Measurements from ENCODE around the gene ADD3.
"Not testable (repeated sequence)": the region's sequence is repeated elsewhere in the genome, so short reads cannot be mapped to it uniquely, and the experiment has no call there.

The ADD3 gene

DNA sequence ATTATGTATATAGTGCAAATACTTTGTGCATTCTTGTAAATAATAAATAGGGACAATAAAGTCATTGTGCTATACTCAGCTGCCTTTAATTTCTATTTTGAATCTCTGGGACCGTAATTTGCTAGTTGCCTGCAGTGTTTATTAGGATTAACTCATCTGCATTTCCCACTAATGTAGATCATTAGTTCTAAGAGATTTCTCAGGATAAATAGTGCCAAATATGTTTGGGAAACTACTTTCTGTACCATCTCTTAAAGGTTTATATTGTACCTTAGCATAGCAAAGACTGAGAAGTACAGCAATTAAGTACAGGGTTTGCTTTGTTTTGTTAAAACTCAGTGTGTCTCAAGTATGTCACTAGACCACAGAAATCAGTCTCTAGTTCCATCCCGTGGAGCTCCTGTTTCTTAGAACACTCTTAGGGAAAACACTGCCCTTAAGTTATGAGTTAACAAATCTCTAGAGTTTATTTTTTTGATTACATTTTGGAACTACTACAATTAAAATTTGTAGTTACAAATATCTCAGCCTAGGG lies 26.0 kb downstream of the ADD3 start:
- no peak for DNase-seq (ENCODE audit: low spot score)

DNA sequence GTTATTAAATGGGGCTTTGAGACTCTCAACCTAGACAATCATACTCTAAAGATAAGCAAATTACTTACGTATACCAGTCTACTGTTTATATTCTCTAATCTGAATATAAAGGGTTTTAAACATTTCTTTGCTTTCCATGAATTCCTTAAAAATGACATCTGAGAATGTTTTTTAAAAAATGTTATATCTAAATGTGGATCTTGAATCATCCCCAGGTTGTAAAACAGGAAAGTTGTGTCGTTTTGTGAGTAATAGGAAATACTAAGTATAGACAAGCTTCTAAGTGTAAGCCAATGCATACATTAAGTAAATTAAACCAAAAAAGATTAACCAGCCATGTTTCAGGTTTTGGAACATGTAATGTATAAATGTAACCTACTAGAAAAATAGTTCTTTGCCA lies 26.8 kb downstream of the ADD3 start:
- no peak for DNase-seq (ENCODE audit: low spot score)

DNA sequence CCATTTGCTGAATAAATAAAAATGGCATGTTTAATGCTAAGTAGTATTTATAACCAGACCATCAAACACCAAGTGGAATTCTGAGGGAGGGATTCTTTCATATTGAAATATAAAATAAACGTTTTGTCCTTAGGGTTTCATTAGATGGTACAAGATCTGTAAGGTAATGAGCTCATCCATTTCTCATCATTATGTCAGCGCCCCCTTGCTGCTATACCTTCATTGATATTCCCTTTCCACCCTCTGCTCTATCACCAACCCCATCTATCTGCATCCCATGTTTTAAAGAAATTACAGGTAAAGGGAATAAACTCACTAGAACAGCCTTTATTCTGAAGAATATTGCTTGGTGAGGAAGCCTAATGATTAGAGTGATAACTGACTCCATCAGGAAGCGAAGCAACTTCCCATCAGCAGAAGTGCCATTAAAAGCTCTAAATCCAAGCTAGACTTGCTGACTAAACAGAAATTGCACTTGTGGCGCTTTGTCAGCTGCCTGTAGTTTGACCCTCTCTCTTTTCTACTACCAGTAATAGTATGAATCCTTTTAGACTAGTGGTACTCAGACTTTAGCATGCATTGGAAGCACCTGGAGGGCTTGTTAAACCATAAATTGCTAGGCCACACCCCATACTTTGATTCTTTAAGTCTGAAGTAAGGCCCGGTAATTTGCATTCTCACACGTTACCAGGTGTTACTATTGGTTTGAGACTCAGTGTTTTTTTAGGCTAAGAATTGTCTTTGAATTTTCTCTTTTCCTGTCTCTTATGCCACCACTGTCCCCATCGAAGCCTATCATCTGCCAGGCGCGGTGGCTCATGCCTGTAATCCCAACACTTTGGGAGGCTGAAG lies 27.5 kb downstream of the ADD3 start:
- no peak for DNase-seq (ENCODE audit: low spot score)

DNA sequence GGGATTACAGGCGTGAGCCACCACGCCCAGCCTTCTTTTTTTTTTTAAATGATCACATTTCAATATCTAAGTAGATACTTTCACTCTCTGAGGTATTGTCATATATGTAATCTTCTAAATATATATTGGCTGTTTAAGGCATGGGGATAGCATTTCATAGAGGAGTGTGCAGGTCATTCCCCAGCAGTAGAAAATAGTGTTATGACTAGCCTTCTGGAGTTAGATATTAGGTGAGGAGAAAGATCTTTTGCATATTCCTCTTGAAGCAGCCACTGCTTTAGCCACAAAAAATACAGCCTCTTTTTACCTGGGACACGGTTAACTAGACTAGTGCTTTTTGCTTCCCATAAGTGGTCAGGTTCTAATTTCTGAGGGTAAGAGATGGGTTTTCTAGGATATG lies 28.9 kb downstream of the ADD3 start:
- no peak for DNase-seq (ENCODE audit: low spot score)

DNA sequence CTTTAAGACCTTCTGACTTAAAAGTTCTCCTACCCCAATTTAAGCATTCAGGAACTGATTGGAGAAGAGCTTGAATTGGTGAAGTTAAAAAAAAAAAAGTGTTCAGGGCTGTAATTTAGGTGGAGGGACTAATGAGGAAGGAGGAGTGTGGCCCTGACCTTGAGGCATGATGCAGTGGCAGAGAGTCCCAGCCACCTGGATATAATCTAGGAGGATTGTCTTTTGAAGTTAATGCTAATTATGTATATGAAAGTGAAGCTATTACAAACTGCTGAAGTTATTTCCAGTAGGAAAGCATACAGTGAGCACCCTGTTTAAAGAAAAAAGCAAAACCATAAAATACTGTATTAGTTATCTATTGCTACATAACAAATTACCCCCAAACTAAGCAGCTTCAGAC lies 31.5 kb downstream of the ADD3 start:
- DNase-seq (ENCODE audit: low spot score): no peak

DNA sequence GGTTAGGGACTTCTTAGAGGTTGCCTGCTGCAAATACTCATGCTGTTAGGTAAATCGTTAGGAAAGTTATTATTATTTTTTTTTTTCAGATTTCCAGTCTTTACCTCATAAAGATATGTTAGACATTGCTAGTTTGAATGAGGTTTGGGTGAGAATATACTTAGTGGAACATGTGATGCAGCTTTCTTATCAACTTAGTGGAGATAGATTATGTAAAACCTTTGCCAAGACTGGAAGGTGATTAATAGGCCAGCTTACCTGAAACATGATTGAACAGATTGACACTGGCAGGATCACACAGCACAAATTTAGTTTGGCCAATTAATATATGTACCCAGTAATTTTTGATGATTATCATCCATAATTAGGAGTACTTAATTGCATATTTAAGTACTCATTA lies 32.3 kb downstream of the ADD3 start:
- DNase-seq (ENCODE audit: low spot score): no peak

DNA sequence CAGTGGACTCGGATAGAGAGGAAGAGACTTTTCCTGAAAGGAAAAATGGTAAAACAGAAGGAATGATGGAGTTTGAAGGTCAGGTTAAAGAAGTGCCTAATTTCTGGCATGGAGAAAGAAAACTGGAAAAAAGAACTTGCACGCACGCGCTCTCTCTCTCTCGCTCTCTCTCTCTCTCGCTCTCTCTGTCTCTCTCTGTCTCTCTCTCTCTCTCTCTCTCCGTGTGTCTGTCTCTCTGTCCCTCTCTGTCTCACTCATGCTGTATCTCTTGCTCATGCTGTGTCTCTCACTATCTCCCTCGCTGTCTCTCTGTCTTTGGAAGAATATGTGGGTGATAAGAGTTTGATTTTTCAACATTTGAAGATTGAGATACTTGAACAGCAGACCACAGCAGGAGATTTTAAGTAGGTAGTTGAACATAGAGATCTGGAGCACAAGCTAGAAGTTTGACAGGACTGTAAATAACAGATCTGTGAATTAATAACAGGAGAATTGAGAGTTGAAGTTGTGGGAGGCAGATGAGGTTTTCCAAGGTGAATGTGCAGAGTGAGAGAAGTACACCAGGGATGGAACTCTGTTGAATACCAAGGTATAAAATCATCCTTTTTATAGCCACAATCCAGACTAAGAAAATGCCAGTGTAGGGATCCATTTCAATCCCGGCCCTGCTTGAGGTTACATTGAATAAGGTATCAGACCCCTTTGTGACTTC lies 33.1 kb downstream of the ADD3 start:
- DNase-seq (ENCODE audit: low spot score): no peak

DNA sequence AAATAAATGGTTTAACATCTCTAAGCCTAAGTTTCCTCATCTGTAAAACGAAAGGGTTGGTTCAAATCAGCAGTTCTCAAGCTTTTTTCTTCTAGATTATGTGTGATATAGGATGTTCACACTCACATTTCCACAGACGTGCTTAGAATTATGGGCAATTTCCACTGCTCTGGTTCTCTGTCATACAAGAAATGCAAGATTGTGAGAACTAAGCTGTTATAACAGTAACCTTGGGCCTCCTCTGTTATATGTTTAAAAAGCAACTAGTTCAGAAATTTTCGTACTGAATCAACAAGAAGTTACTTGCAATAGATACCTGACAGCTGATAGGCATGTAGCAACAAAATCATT lies 33.7 kb downstream of the ADD3 start:
- no peak for DNase-seq (ENCODE audit: low spot score)

DNA sequence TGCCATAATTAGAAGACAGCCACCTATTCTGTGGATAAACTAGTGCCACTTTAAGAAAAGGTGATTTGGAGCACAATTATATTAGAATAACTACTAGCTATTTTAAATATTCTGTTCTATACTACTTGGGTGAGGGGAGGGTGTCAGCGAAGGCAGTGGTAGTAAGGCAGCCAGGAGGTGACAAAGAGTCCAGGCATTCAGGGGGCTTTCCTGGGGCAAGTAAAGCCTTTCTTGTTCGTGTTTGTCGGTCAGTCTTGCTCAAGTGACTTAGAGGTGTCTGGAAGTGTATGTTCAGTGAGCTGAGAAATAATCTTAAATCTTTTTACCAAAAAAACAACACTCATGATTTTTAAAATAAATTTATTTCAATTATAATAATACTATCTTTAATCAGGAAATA lies 34.4 kb downstream of the ADD3 start:
- no peak for DNase-seq (ENCODE audit: low spot score)

DNA sequence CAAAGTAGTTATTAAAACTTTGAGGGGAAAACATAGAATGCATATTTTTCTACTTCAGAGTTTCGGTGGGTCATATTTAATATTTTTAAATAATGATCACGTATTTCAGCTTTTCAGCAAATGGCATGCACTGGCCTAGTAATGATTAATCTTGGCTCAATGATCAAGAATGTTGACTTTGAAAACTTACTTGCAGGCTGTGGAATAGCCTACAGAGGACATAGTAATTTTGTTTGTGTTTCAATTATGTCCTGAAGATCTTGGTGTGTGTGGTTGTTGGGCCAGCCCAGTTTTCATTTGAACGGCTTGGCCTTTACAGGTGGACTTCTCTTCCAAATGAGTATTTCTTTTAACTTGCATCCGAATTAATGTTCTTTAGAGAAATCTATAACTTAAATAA lies 35.1 kb downstream of the ADD3 start:
- DNase-seq (ENCODE audit: low spot score): no peak

DNA sequence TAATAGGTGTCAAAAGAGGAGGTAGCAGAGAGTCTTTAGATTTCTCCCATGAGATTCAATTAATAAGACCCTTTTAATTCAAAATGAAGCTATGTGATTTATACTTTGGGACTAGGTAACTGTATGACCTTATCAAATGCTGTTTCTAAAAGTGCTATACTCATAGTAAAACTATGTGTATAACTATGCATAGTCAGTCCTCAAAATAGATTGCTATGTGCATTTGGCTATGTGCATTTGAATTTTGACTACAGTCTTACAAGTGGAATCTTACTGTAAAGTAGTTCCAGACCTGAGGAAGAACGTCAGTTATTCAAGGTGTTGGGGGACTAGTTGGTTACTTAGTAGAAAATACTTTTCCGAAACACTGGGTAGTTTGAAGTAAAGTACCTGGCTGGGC lies 36.9 kb downstream of the ADD3 start:
- no peak for DNase-seq (ENCODE audit: low spot score)

DNA sequence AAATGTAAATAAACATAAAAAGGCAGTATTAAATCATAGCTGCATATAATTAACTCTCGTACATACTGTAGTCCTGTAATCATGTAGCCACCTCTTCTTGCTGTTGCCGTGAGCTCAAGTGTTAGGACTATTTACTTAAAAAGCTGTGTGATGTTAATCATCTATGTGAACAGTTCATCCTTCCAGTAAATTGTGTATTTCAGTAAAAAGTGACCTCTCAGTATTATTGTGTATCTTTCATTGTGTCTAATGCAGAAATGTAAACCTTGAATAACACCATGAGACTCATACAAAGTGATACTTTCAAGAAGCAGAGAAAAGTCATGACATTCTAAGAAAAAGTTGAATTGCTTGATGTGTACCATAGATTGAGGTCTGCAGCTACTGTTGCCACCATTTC lies 38.0 kb downstream of the ADD3 start:
- DNase-seq (ENCODE audit: low spot score): no peak

DNA sequence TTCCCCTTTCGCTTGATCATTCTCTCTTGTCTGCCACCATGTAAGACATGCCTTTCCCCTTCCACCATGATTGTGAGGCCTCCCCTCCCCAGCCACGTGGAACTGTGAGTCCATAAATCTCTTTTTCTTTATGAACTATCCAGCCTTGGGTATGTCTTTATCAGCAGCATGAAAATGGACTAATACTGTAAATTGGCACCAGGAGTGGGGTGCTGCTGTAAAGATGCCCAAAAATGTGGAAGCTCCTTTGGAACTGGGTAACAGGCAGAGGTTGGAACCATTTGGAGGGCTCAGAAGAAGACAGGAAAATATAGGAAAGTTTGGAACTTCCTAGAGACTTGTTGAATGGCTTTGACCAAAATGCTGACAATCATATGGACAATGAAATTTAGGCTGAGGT lies 40.4 kb downstream of the ADD3 start:
- not testable (repeated sequence) for DNase-seq (ENCODE audit: low spot score)

DNA sequence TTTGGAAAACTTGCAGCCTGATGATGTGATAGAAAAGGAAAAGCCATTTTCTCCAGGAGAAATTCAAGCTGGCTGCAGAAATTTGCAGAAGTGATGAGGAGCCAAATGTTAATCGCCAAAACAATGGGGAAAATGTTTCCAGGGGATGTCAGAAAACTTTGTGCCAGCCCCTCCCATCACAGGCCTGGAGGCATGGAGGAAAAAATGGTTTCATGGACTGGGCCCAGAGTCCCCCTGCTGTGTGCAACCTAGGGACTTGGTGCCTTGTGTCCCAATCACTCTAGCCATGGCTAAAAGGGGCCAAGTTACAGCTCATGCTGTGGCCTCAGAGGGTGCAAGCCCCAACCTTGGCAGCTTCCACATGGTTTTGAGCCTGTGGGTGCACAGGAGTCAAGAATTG lies 41.0 kb downstream of the ADD3 start:
- DNase-seq (ENCODE audit: low spot score): no peak

DNA sequence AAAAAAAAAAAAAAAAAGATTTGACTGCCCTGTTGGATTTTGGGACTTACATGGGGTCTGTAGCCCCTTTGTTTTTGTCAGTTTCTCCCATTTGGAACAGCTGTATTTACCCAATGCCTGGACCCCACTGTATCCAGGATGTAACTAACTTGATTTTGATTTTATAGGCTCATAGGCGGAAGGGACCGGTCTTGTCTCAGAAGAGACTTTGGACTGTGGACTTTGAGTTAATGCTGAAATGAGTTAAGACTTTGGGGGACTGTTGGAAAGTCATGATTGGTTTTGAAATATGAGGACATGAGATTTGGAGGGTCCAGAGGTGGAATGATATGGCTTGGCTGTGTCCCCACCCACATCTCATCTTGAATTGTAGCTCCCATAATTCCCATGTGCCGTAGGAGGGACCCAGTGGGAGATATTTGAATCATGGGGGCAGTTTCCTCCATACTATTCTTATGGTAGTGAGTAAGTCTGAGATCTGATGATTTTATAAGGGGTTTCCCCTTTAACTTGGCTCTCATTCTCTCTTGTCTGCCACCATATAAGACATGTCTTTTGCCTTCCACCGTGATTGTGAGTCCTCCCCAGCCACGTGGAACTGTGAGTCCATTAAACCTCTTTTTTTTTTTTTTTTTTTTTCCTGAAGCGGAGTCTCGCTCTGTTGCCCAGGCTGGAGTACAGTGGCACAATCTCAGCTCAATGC lies 42.3 kb downstream of the ADD3 start:
- DNase-seq (ENCODE audit: low spot score): not testable (repeated sequence)

DNA sequence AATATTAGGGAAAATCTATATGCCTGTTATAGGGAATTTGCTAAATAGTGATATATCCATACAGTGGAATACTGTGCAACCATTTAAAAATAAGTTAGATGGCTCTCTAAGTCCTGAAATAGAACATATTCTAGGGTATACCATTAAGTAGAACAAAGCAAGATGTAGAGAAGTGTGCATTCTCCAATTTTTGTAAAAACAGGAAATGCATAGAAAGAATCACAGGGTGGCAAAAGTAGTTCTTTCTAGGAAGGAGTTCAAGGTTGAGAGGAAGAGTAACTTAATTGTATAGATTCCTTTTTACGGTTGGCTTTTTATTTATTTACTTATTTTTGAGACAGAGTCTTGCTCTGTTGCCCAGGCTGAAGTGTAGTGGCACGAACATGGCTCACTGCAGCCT lies 43.7 kb downstream of the ADD3 start:
- no peak for DNase-seq (ENCODE audit: low spot score)

DNA sequence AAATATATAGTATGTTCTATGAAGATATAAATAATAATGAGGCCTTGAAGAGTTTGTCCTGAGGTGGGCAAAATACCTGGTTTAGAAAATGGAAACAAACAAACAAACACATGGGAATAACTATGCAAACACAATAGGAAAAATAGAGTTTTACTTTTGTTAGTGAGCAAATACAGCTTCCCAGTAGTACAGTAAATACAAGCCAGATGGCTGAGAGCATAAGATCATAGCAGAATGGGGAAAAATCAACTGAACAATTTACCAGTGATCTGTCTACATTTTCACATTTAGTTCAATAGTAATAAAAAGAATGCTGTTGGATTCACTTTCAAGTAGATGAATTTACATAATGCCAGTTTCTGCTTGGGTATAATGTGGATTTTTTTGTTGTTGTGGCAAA lies 45.1 kb downstream of the ADD3 start:
- no peak for DNase-seq (ENCODE audit: low spot score)

DNA sequence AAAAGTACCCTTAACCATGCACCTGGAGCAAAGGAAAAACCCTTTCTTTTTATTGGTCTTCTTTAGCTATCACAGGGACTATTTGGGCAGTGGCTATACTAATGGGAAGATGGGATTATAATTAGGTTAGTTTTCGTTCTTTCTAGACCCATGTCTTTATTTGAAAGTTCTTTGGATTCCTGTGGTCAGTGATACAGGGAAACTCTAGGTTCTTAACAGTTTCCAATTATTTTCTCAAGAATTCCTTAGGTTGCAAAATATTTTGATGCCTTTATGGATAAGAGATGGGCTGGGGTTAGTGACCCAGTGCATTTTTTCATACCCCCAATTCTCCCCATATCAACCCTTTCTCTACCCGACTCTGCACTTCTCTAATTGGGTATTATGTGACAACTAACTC lies 49.0 kb downstream of the ADD3 start:
- no peak for DNase-seq (ENCODE audit: low spot score)

DNA sequence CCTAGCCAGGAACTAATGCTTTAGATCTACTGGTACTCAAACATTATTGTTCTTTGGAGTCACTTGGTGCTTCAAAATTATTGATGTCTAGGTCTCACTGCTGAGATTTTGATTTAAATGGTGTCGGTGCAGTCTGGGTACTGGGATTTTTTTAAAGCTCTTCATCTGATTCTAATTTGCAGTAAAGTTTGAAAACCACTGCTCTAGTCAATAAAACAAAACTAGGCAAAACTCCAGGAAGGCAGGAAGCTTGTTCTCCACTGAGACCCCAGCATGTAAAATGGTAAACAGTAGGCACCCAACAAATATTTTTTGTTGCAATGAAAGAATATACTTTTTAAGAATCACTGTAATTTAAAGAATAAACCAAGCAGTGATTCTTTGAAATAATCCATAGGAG lies 49.7 kb downstream of the ADD3 start:
- no peak for DNase-seq (ENCODE audit: low spot score)

DNA sequence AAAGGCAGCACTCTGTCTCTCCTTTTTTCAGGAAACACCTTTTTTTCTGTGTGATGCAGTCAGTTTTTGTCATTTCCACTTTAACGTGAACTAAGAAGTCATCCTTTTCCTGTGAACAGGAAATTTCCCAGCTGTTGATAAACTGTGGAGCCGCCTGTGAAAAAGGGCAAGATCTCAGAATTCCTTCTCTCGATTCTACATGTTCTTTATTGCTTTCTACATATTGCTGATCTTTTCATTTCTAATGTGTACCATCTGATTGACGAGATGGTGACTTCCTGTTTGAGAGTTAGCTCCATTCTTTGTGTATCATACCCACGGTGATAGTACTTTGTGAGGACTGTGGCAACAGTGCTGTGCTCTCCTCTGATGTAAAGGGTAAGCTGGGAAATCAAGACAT lies 50.4 kb downstream of the ADD3 start:
- DNase-seq (ENCODE audit: low spot score): no peak

DNA sequence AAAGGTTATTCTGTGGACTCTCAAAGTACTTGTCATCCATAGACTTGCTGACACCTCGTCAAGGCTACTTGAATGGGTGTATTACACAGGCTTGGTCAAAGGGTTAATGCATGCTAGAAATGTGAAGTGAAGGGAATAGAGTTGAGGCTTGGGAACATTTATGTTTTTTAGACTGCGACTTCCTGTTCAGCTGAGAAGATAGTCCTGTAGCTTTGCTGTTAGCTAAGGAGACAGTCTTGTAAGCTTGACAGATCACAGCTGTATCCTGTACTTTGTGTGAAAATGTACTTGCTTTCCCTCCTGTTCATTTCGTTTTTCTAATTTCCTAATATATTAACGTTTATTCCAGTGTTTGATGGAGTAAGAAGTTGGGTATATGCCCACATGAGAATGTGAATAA lies 52.1 kb downstream of the ADD3 start:
- DNase-seq (ENCODE audit: low spot score): no peak

DNA sequence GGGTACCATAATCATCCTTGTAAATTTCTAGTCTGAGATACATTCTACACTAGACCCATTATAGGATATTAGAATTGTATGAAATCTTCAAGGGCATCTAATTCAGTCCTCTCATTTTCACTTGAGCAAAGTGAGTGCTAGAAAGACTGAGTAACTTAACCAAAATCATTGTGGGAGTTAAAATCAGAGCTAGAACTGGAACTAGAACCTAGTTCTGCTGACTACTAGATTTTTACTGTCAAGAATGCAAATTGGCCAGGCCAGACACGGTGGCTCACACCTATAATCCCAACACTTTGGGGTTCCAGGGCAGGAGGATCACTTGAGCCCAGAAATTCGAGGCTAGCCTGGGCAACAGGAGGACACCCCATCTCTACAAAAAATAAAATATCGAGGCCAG lies 53.9 kb downstream of the ADD3 start:
- DNase-seq (ENCODE audit: low spot score): no peak

DNA sequence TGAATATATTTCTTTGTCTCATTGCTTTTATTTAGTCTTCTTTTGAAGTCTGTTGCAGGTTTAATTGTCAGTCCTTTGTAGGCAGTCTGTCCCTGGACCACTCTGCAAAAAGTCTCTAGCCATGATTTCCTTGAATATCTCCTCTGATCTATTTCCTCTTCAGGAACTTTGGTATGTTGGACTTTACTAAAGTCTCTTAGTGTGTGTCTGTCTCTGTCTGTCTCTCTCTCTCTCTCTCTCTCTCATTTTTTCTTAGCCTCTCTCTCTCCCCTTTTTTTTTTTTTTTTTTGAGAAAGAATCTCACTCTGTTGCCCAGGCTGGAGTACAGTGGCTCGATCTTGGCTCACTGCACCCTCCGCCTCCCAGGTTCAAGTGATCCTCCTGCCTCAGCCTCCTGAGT lies 57.5 kb downstream of the ADD3 start:
- DNase-seq (ENCODE audit: low spot score): no peak
